B cell (primary cell): ENCODE data around the gene MME. TPM values are rescaled to one million over a fixed set of nuclear protein-coding genes. Genes with fewer than 3 reads are reported as not detected.

ENCODE experiments used
- ATAC-seq: fragments of 200-7000 bp; cut with Tn5 transposase; one replicate; pipeline ENCODE4 v1.10.0; 2021; ENCODE audit warnings: low read depth, mild to moderate bottlenecking, moderate number of reproducible peaks, moderate library complexity
- CTCF ChIA-PET: fragments of 350-600 bp; sonication (Branson Sonifier 250); formaldehyde crosslinking; loops from one replicate; lab custom pipeline; 2021; ENCODE audit warnings: antibody characterized with exemption, inconsistent platforms; lab: Charles Lee
- POLR2A ChIA-PET: fragments of 350-600 bp; sonication (Branson Sonifier 250); formaldehyde crosslinking; loops from one replicate; lab custom pipeline; 2021; ENCODE audit warnings: antibody characterized with exemption; lab: Charles Lee
- DNase-seq: peaks from one replicate; pipeline ENCODE4 v3.0.0; 2013
- H2AFZ ChIP-seq: 2 replicates; pipeline ENCODE4 v1.6.1; 2012; ENCODE audit warnings: mild to moderate bottlenecking, low read depth, low read length; ENCODE audit not compliant: insufficient read depth, poor library complexity, severe bottlenecking
- H3K27ac ChIP-seq, 2 donors: 1 replicate in 1 of 2; 2 replicates in 1 of 2; pipeline ENCODE4 v1.5.1; 2012 to 2013; ENCODE audit warnings: low read length in 2 of 2, mild to moderate bottlenecking in 2 of 2, moderate library complexity in 1 of 2
- H3K27me3 ChIP-seq, 4 experiments: fragments of 200-600 bp in 1 of 4; sonication (generic) in 1 of 4; replicated peaks in 1 of 4; 1 replicate in 2 of 4; 2 replicates in 2 of 4; pipeline versions ENCODE4 v1.6.1 to v1.7.0; 2013 to 2016; ENCODE audit warnings: low read length in 3 of 4, mild to moderate bottlenecking in 2 of 4, mixed read lengths in 1 of 4, moderate library complexity in 1 of 4; ENCODE audit not compliant: insufficient read depth in 4 of 4, control insufficient read depth in 3 of 4; ENCODE audit errors: control extremely low read depth in 1 of 4
- H3K36me3 ChIP-seq, 2 experiments: replicated peaks in 1 of 2; 1 replicate in 1 of 2; 2 replicates in 1 of 2; pipeline versions ENCODE4 v1.6.1 to v1.7.1; 2013; ENCODE audit warnings: low read length in 1 of 2; ENCODE audit not compliant: insufficient read depth in 2 of 2, control insufficient read depth in 1 of 2; ENCODE audit errors: control extremely low read depth in 1 of 2, extremely low read depth in 1 of 2
- H3K4me1 ChIP-seq, 2 donors: fragments of 200-600 bp in 1 of 2; sonication (generic) in 1 of 2; 1 replicate in 1 of 2; 2 replicates in 1 of 2; pipeline versions ENCODE4 v1.5.1 to v1.6.1; 2013 to 2017; ENCODE audit warnings: low read length in 2 of 2; ENCODE audit not compliant: control insufficient read depth in 2 of 2, insufficient read depth in 2 of 2
- H3K4me2 ChIP-seq: replicated peaks from 2 replicates; pipeline ENCODE3; 2012; ENCODE audit warnings: mild to moderate bottlenecking, low read depth, low read length; ENCODE audit not compliant: poor library complexity, severe bottlenecking
- H3K4me3 ChIP-seq, 5 experiments: fragments of 200-600 bp in 1 of 5; sonication (generic) in 1 of 5; 1 replicate in 3 of 5; 2 replicates in 2 of 5; pipeline versions ENCODE4 v1.5.1 to v1.7.0; 2011 to 2016; ENCODE audit warnings: low read length in 4 of 5, mild to moderate bottlenecking in 4 of 5, low read depth in 2 of 5, control low read depth in 1 of 5, moderate library complexity in 1 of 5; ENCODE audit not compliant: insufficient read depth in 1 of 5; ENCODE audit errors: control extremely low read depth in 1 of 5, extremely low read depth in 1 of 5
- H3K79me2 ChIP-seq: fragments of 200-600 bp; sonication (generic); one replicate; pipeline ENCODE4 v1.6.0; 2016; ENCODE audit warnings: low read length; ENCODE audit not compliant: control insufficient read depth, insufficient read depth
- H3K9ac ChIP-seq: fragments of 200-600 bp; sonication (generic); 2 replicates; pipeline ENCODE4 v1.6.1; 2017; ENCODE audit warnings: mild to moderate bottlenecking, low read length, moderate library complexity
- H3K9me3 ChIP-seq, 3 donors: one replicate each; pipeline versions ENCODE4 v1.6.1 to v1.7.1; 2013; ENCODE audit warnings: low read length in 2 of 3; ENCODE audit not compliant: control insufficient read depth in 2 of 3, insufficient read depth in 1 of 3; ENCODE audit errors: control extremely low read depth in 1 of 3
- H4K20me1 ChIP-seq: 2 replicates; pipeline ENCODE4 v1.6.0; 2012; ENCODE audit warnings: mild to moderate bottlenecking, low read length; ENCODE audit not compliant: insufficient read depth, control insufficient read depth, poor library complexity, severe bottlenecking
- H3K27ac Mint-ChIP-seq: one replicate; pipeline ENCODE4 v1.8.0; 2021; ENCODE audit warnings: mixed read lengths
- H3K27me3 Mint-ChIP-seq: one replicate; pipeline ENCODE4 v1.8.0; 2021; ENCODE audit warnings: mixed read lengths
- H3K4me1 Mint-ChIP-seq: one replicate; pipeline ENCODE4 v1.8.0; 2021; ENCODE audit warnings: mixed read lengths
- H3K4me3 Mint-ChIP-seq: one replicate; pipeline ENCODE4 v1.8.0; 2021; ENCODE audit warnings: mixed read lengths
- H3K9me3 Mint-ChIP-seq: one replicate; pipeline ENCODE4 v1.8.0; 2022; ENCODE audit warnings: mixed read lengths; ENCODE audit not compliant: insufficient read depth
- EZH2 ChIP-seq: IDR thresholded peaks from 2 replicates; pipeline ENCODE4 v1.6.1; 2012; ENCODE audit warnings: borderline replicate concordance, low read depth, mild to moderate bottlenecking, moderate library complexity, low read length; ENCODE audit not compliant: insufficient read depth, poor library complexity, severe bottlenecking
- WGBS: methylation state at CpG from one replicate; pipeline ENCODE4 v1.1.5; 2013; ENCODE audit warnings: missing lambda C conversion rate; ENCODE audit not compliant: insufficient coverage; 5-methylcytosine and 5-hydroxymethylcytosine counted together
- intact Hi-C: fragments of 100-400 bp; cut with micrococcal nuclease; formaldehyde crosslinking; loops from one replicate; pipeline ENCODE4 v1.10.0; 2022
- polyA plus RNA-seq: library from polyadenylated mRNA; depleted of rRNA; stranded (reverse); fragments of >200 nt; gene quantifications from 2 replicates; pipeline ENCODE4 v1.2.3, GENCODE V29; 2012
- total RNA-seq, 2 donors: library from RNA; stranded (reverse); fragments of 120-200 nt in 1 of 2; gene quantifications; 1 replicate in 1 of 2; 2 replicates in 1 of 2; pipeline versions ENCODE4 v1.2.3 to v1.2.4, GENCODE V29; 2013 to 2022
- TF ChIP-seq, protein P1 (sequence below): fragments of 200-600 bp; IDR thresholded peaks from one replicate; pipeline ENCODE4 v1.8.0; 2022; ENCODE audit warnings: antibody characterized with exemption, mild to moderate bottlenecking

MME gene
- total and polyA plus RNA-seq, 2 donors (not counting 1 experiment from before 2014, with no cell fraction given): 0.88 to 11.2 TPM

DNA sequence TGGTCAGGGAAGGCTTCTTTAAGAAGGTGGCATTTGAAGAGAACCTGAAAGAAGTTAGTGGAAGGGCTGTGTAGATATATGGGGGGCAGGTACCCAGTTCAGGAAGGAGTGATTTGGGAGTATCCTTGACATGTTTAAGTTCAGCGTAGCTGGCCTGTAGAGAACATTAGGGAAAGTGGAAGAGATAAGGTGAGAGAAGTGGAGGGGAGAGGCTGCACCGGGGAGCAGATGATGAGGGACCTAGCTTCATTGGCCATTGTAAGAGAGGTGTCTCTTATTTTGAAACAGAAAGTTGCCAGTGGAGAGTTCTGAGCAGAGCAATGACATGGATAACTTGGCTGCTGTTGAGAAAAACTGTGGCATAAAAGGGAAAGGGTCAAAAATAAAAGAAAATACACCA lies 44.6 kb upstream of the MME start:
- no peaks in the 10 kb centered on the region for H3K27me3 ChIP-seq
- POLR2A ChIA-PET: no interaction called here
- TF ChIP-seq, protein P1, sequence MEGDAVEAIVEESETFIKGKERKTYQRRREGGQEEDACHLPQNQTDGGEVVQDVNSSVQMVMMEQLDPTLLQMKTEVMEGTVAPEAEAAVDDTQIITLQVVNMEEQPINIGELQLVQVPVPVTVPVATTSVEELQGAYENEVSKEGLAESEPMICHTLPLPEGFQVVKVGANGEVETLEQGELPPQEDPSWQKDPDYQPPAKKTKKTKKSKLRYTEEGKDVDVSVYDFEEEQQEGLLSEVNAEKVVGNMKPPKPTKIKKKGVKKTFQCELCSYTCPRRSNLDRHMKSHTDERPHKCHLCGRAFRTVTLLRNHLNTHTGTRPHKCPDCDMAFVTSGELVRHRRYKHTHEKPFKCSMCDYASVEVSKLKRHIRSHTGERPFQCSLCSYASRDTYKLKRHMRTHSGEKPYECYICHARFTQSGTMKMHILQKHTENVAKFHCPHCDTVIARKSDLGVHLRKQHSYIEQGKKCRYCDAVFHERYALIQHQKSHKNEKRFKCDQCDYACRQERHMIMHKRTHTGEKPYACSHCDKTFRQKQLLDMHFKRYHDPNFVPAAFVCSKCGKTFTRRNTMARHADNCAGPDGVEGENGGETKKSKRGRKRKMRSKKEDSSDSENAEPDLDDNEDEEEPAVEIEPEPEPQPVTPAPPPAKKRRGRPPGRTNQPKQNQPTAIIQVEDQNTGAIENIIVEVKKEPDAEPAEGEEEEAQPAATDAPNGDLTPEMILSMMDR: no peak
- no peak for TF ChIP-seq EZH2
- ATAC-seq: no peak
- WGBS: 87% methylated on average over 2 of the region's 2 CpGs
- no peak overlapping the region for H3K4me2 ChIP-seq
- no peaks in the 10 kb centered on the region for H3K36me3 ChIP-seq
- no peaks in the 10 kb centered on the region for H3K4me1 Mint-ChIP-seq
- H3K79me2 ChIP-seq: no peaks in the 10 kb centered on the region
- no peak overlapping the region for H3K27ac Mint-ChIP-seq
- no peak overlapping the region for H3K4me3 Mint-ChIP-seq
- CTCF ChIA-PET: no interaction called here
- intact Hi-C loops: no loop called here
- no peaks in the 10 kb centered on the region for H3K27me3 Mint-ChIP-seq
- no peaks in the 10 kb centered on the region for H4K20me1 ChIP-seq
- H3K9ac ChIP-seq: no peak overlapping the region
- no peak for DNase-seq
- no peaks in the 10 kb centered on the region for H3K9me3 ChIP-seq
- H3K4me1 ChIP-seq: no peaks in the 10 kb centered on the region
- no peak overlapping the region for H3K4me3 ChIP-seq
- H2AFZ ChIP-seq: no peak overlapping the region
- no peak overlapping the region for H3K27ac ChIP-seq
- H3K9me3 Mint-ChIP-seq: no peaks in the 10 kb centered on the region

DNA sequence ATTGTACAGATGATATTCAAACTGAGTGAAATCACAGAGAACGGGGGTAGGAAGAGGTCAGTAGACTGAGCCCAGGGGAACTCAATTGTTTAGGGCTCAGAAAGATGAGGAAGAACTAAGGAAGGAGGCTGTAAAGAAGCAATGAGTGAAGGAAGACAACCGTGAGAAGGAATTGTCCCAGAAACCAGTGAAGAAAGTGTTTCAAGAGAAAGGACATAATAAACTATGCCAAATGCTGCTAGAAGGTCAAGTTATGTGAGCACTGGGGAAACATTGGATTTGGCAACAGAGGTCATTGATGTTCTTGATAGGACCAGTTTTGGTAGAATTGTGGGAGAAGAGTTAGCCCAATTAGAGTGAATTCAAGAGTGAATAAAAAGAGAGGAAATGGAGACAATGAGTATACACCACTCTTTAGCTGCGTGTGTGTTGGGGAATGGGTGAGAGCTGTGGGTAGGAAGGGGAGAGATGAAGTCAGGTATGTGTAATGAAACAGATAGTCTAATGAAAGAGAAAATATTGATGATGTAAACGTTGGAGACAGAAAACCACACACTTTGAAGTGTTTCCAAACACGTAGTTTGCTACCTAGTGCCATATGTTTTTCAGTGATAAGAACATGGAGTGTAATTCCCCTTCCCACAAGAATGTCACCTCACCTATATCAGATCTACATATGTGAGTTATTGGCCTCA lies 42.5 kb upstream of the MME start:
- CTCF ChIA-PET: no interaction called here

More for the DNA sequence above, 42.5 kb upstream of the MME start:
- no peak for DNase-seq
- no peak for ATAC-seq
- no peak overlapping the region for H3K4me3 ChIP-seq
- no peaks in the 10 kb centered on the region for H4K20me1 ChIP-seq
- Mint-ChIP-seq H3K27ac (no peak overlapping the region), H3K4me1 (no peaks in the 10 kb centered on the region), H3K4me3 (no peak overlapping the region), H3K9me3 (no peaks in the 10 kb centered on the region), H3K27me3 (no peaks in the 10 kb centered on the region)
- intact Hi-C loops: no loop called here
- H2AFZ ChIP-seq: no peak overlapping the region
- no peak for TF ChIP-seq EZH2
- TF ChIP-seq, protein P1: no peak
- H3K9ac ChIP-seq: no peak overlapping the region
- H3K4me2 ChIP-seq: no peak overlapping the region
- POLR2A ChIA-PET: no interaction called here
- H3K79me2 ChIP-seq: no peaks in the 10 kb centered on the region
- no peaks in the 10 kb centered on the region for H3K9me3 ChIP-seq
- H3K36me3 ChIP-seq: no peaks in the 10 kb centered on the region
- H3K27me3 ChIP-seq: no peaks in the 10 kb centered on the region
- 88% methylated on average over 3 of the region's 5 CpGs for WGBS
- H3K4me1 ChIP-seq: no peaks in the 10 kb centered on the region
- H3K27ac ChIP-seq: no peak overlapping the region
